ENCODE data around the gene OR6C6. TPM values are rescaled to one million over a fixed set of nuclear protein-coding genes. Genes with fewer than 3 reads are reported as not detected.

Gene OR6C6
- total and polyA plus RNA-seq, 9 of the 15 experiments (the other 6 are each of a cell fraction or from before 2014, with no cell fraction given): not detected

- Histone ChIP-seq H3K9ac (ENCODE audit: insufficient read depth in 1 of 2, low read depth in 2 of 2, low read length in 2 of 2) (no peak overlapping the region), H3K27ac (ENCODE audit: extremely low read depth, low read depth, low read length) (no peak overlapping the region), H3K4me3 (no peak overlapping the region), H3K9me3 (replicated peaks; ENCODE audit: control insufficient read depth, insufficient read depth, low read depth, low read length) (no peaks in the 10 kb centered on the region), H3K4me2 (ENCODE audit: insufficient read depth, low read length) (no peak overlapping the region), H4K20me1 (replicated peaks; ENCODE audit: control insufficient read depth, insufficient read depth, low read length) (no peaks in the 10 kb centered on the region), H3K27me3 (ENCODE audit: control insufficient read depth in 2 of 2, insufficient read depth in 2 of 2, low read length in 2 of 2) (no peaks in the 10 kb centered on the region), H3K4me1 (replicated peaks in 1 of 2; ENCODE audit: control insufficient read depth in 2 of 2, insufficient read depth in 2 of 2, low read length in 2 of 2) (no peaks in the 10 kb centered on the region), H2AFZ (ENCODE audit: low read depth, low read length) (no peak overlapping the region), H3K36me3 (ENCODE audit: control insufficient read depth, insufficient read depth, low read length) (no peaks in the 10 kb centered on the region), H3K9me1 (ENCODE audit: control insufficient read depth, insufficient read depth, low read length) (no peaks in the 10 kb centered on the region), H3K79me2 (ENCODE audit: control insufficient read depth, insufficient read depth, low read length) (no peaks in the 10 kb centered on the region)
- CTCF ChIA-PET (ENCODE audit: low intra/inter-chr PET ratio): no interaction called here
- TF ChIP-seq MTA2 (IDR thresholded peaks at IDR 0.05; ENCODE audit: low read depth): no peak
- TF ChIP-seq PTTG1 (tag; IDR thresholded peaks at IDR 0.05; ENCODE audit: low read depth): no peak
- TF ChIP-seq SPI1 (IDR thresholded peaks at IDR 0.05; ENCODE audit: borderline replicate concordance, low read depth, low read length): no peak
- TF ChIP-seq BDP1 (IDR thresholded peaks at IDR 0.05; ENCODE audit: insufficient read depth, insufficient read length): no peak
- TF ChIP-seq TCFL5 (CRISPR knock-in tag; conservative IDR thresholded peaks at IDR 0.05): no peak
- no peak for TF ChIP-seq TAL1 (IDR thresholded peaks at IDR 0.05)
- TF ChIP-seq FUS (optimal IDR thresholded peaks at IDR 0.05; ENCODE audit: low read depth, low read length): no peak
- no peak for TF ChIP-seq RBM14 (IDR thresholded peaks at IDR 0.05; ENCODE audit: borderline replicate concordance, insufficient read depth, low read depth, low read length)
- no peak for TF ChIP-seq MEIS2 (IDR thresholded peaks at IDR 0.05; ENCODE audit: partially characterized antibody)
- TF ChIP-seq, protein P1, sequence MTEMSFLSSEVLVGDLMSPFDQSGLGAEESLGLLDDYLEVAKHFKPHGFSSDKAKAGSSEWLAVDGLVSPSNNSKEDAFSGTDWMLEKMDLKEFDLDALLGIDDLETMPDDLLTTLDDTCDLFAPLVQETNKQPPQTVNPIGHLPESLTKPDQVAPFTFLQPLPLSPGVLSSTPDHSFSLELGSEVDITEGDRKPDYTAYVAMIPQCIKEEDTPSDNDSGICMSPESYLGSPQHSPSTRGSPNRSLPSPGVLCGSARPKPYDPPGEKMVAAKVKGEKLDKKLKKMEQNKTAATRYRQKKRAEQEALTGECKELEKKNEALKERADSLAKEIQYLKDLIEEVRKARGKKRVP (CRISPR knock-in tag; IDR thresholded peaks at IDR 0.05): no peak
- no peak for TF ChIP-seq SRSF3 (IDR thresholded peaks at IDR 0.05; ENCODE audit: insufficient read depth, low read length)
- no peak for TF ChIP-seq MTA3 (IDR thresholded peaks at IDR 0.05; ENCODE audit: borderline replicate concordance)
- TF ChIP-seq LEF1 (IDR thresholded peaks at IDR 0.05): no peak
- no peak for TF ChIP-seq BRCA1 (IDR thresholded peaks at IDR 0.05)
- TF ChIP-seq BRCA1 (CRISPR knock-in tag; IDR thresholded peaks at IDR 0.05): no peak
- no peak for ATAC-seq
- DNase-seq (ENCODE audit: extremely low read depth in 1 of 4, low spot score in 3 of 4): no peak
- FAIRE-seq: no peak
- intact Hi-C loops (cut with micrococcal nuclease) (loop anchor here (2.0 kb wide), 1 partner anchor 60 kb away; the partner anchor contains the start of gene OR10A7), in situ Hi-C loops (cut with MboI) (no loop called here)
- no TSS peak for BruUV-seq (replicated peaks)
- POLR2A ChIA-PET: interaction anchor here (1.2 to 1.5 kb wide), 2 partner anchors 17 to 28 kb away, joined by 3 read pairs; no protein-coding TSS in a partner anchor
- WGBS (ENCODE audit: insufficient coverage, low coverage, missing lambda C conversion rate): 0% methylated on average over 2 of the region's 2 CpGs
Measured at GRCh38 chr12:55280991-55281390, 15.4 kb downstream of the OR6C6 start.

Measured in K562 (cell line).